Stimulated activated CD4-positive, alpha-beta T cell treated with anti-CD3 and anti-CD28 coated beads, Interleukin-4, amount 100 ng/mL, for 1 hour (primary cell): ENCODE data around the gene PTPRD.

Experiments
- DNase-seq: peaks from one replicate; pipeline ENCODE4 v3.0.0-alpha.2; 2020

Gene PTPRD

GRCh38 chr9:8265281-8265680 lies 2347.5 kb downstream of the PTPRD start:
- DNase-seq, result no peak
